Measurements from ENCODE around the gene MYL10. TPM values are rescaled to one million over a fixed set of nuclear protein-coding genes. Genes with fewer than 3 reads are reported as not detected.

The MYL10 gene
- polyA plus RNA-seq, 1 donor from 2014 or later: not detected

- Histone ChIP-seq H4K20me1 (ENCODE audit: insufficient read depth) (no peaks in the 10 kb centered on the region), H3K9me2 (ENCODE audit: insufficient read depth, low read length) (no peaks in the 10 kb centered on the region), H3K27ac (ENCODE audit: low read length) (no peak overlapping the region), H3F3A (ENCODE audit: insufficient read depth, low read length, poor library complexity, severe bottlenecking) (no peaks in the 10 kb centered on the region), H3K9ac (ENCODE audit: low read length) (no peak overlapping the region), H3K36me3 (ENCODE audit: insufficient read depth, low read length) (no peaks in the 10 kb centered on the region), H2AFZ (ENCODE audit: low read depth, low read length) (no peak overlapping the region), H3K4me3 (ENCODE audit: low read length) (no peak overlapping the region), H3K9me3 (ENCODE audit: low read length) (no peaks in the 10 kb centered on the region), H3K27me3 (ENCODE audit: insufficient read depth, low read depth, low read length) (no peaks in the 10 kb centered on the region), H3K79me2 (replicated peaks; ENCODE audit: insufficient read depth, low read length) (no peaks in the 10 kb centered on the region), H3K4me2 (ENCODE audit: low read length) (no peak overlapping the region)
- TF ChIP-seq POLR2AphosphoS5 (IDR thresholded peaks at IDR 0.05): no peak
These were observed 47.9 kb upstream of the MYL10 start for GRCh38 chr7:101676956-101677355.

DNA sequence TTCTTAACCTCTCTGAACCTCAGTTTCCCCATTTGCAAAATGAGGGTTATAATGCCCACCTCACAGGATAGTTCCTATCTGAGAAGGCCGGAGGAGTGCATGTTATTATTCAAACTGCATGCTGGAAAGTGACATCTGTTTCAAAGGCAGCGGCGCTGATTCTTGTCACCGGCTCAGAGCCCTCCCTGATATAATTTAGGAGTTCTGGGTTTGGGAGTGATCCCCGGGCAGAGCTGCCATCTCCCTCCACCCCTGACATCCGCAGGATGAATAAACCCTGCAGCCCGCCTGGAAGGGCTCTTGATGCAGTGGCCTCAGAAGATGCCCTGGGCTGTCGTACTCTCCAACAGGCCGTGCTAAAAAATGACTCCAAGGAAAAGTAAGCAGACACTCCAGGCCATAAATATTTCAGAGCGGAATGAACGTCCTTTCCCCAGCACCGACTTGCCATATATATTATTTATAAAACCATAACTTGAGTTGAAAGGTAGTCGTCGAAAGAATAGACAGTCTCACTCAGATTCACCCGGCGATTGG is 47.0 kb upstream of the MYL10 start:
- H2AFZ ChIP-seq (ENCODE audit: low read depth, low read length): no peak overlapping the region
- H3K9me3 ChIP-seq (ENCODE audit: low read length): no peaks in the 10 kb centered on the region
- H4K20me1 ChIP-seq (ENCODE audit: insufficient read depth): no peaks in the 10 kb centered on the region
- H3K27ac ChIP-seq (ENCODE audit: low read length): no peak overlapping the region
- H3K79me2 ChIP-seq (replicated peaks; ENCODE audit: insufficient read depth, low read length): no peaks in the 10 kb centered on the region
- no peaks in the 10 kb centered on the region for H3K36me3 ChIP-seq (ENCODE audit: insufficient read depth, low read length)
- H3F3A ChIP-seq (ENCODE audit: insufficient read depth, low read length, poor library complexity, severe bottlenecking): no peaks in the 10 kb centered on the region
- no peaks in the 10 kb centered on the region for H3K9me2 ChIP-seq (ENCODE audit: insufficient read depth, low read length)
- no peak overlapping the region for H3K4me2 ChIP-seq (ENCODE audit: low read length)
- no peak for TF ChIP-seq REST (IDR thresholded peaks at IDR 0.05; ENCODE audit: borderline replicate concordance)
- TF ChIP-seq CTCF (IDR thresholded peaks at IDR 0.05; ENCODE audit: poor library complexity, severe bottlenecking): no peak
- no peak for TF ChIP-seq SMC3 (conservative IDR thresholded peaks at IDR 0.05; ENCODE audit: poor library complexity)
- no peak for TF ChIP-seq TAF1 (IDR thresholded peaks at IDR 0.05; ENCODE audit: low read depth)
- no peak for TF ChIP-seq EP300 (conservative IDR thresholded peaks at IDR 0.05; ENCODE audit: poor library complexity, severe bottlenecking)
- TF ChIP-seq MXI1 (conservative IDR thresholded peaks at IDR 0.05; ENCODE audit: poor library complexity, severe bottlenecking): no peak
- TF ChIP-seq POLR2AphosphoS5 (IDR thresholded peaks at IDR 0.05): no peak
- no peak for TF ChIP-seq RAD21 (conservative IDR thresholded peaks at IDR 0.05)
- no peak for TF ChIP-seq EZH2 (IDR thresholded peaks at IDR 0.05; ENCODE audit: borderline replicate concordance, insufficient read depth, low read length, poor library complexity, severe bottlenecking)
- no peak overlapping the region for H3K9ac ChIP-seq (ENCODE audit: low read length)
- H3K4me3 ChIP-seq (ENCODE audit: low read length): no peak overlapping the region
- no peaks in the 10 kb centered on the region for H3K27me3 ChIP-seq (ENCODE audit: insufficient read depth, low read depth, low read length)

DNA sequence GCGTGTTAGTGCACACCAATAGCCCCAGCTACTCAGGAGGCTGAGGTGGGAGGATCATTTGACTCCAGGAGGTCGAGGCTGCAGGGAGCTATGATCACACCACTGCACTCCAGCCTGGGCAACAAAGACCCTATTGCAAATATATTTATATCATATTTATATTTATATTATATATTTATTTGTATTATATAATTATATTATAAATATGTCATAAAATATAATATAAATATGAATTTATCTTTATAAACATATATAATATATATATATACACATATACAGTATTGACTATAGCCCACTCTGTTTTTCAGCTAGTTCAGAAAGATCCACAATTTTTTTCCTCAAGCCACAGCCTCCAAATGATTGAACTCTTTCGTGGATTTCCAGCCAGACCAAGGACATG is 45.3 kb upstream of the MYL10 start:
- Histone ChIP-seq H3K36me3 (ENCODE audit: insufficient read depth, low read length) (no peaks in the 10 kb centered on the region), H3K9ac (ENCODE audit: low read length) (no peak overlapping the region), H4K20me1 (ENCODE audit: insufficient read depth) (no peaks in the 10 kb centered on the region), H3K27me3 (ENCODE audit: insufficient read depth, low read depth, low read length) (no peaks in the 10 kb centered on the region), H2AFZ (ENCODE audit: low read depth, low read length) (no peak overlapping the region), H3K9me2 (ENCODE audit: insufficient read depth, low read length) (no peaks in the 10 kb centered on the region), H3F3A (ENCODE audit: insufficient read depth, low read length, poor library complexity, severe bottlenecking) (no peaks in the 10 kb centered on the region), H3K9me3 (ENCODE audit: low read length) (no peaks in the 10 kb centered on the region), H3K4me3 (ENCODE audit: low read length) (no peak overlapping the region), H3K4me2 (ENCODE audit: low read length) (no peak overlapping the region), H3K79me2 (replicated peaks; ENCODE audit: insufficient read depth, low read length) (no peaks in the 10 kb centered on the region), H3K27ac (ENCODE audit: low read length) (no peak overlapping the region)
- TF ChIP-seq REST (IDR thresholded peaks at IDR 0.05; ENCODE audit: borderline replicate concordance) (no peak), MXI1 (conservative IDR thresholded peaks at IDR 0.05; ENCODE audit: poor library complexity, severe bottlenecking) (no peak), EP300 (conservative IDR thresholded peaks at IDR 0.05; ENCODE audit: poor library complexity, severe bottlenecking) (no peak), CTCF (IDR thresholded peaks at IDR 0.05; ENCODE audit: poor library complexity, severe bottlenecking) (no peak), EZH2 (IDR thresholded peaks at IDR 0.05; ENCODE audit: borderline replicate concordance, insufficient read depth, low read length, poor library complexity, severe bottlenecking) (no peak), SMC3 (conservative IDR thresholded peaks at IDR 0.05; ENCODE audit: poor library complexity) (no peak), TAF1 (IDR thresholded peaks at IDR 0.05; ENCODE audit: low read depth) (no peak), RAD21 (conservative IDR thresholded peaks at IDR 0.05) (no peak), POLR2AphosphoS5 (IDR thresholded peaks at IDR 0.05) (no peak)

Data from neural cell (in vitro differentiated cells).